Stimulated activated CD8-positive, alpha-beta memory T cell treated with anti-CD3 and anti-CD28 coated beads, Interleukin-4, amount 100 ng/mL, for 1 hour (primary cell): ENCODE measurements around the gene PSMD9.
"Not testable (repeated sequence)": the region's sequence is repeated elsewhere in the genome, so short reads cannot be mapped to it uniquely, and the experiment has no call there.

ENCODE experiments used
- DNase-seq, 2 donors: peaks; one replicate each; pipeline ENCODE4 v3.0.0-alpha.2; 2020; ENCODE audit warnings: low read depth in 2 of 2, low spot score in 1 of 2

The PSMD9 gene

GRCh38 chr12:121888478-121889273 lies at the start of gene PSMD9:
TSS of gene PSMD9 (plus strand) at chr12:121888790. CDS start at chr12:121888857, 67 bp downstream.
- DNase-seq, result peak; percentile 97

GRCh38 chr12:121839106-121839992 lies 49.2 kb upstream of the PSMD9 start:
- peak; percentile 99 for DNase-seq

- no peak for DNase-seq
These were observed 48.4 kb upstream of the PSMD9 start for GRCh38 chr12:121839993-121840761.

GRCh38 chr12:121843236-121843982 lies 45.2 kb upstream of the PSMD9 start:
- DNase-seq, result no peak

GRCh38 chr12:121845701-121846100 lies 42.9 kb upstream of the PSMD9 start:
- DNase-seq, result no peak

GRCh38 chr12:121849211-121849610 lies 39.4 kb upstream of the PSMD9 start:
- no peak for DNase-seq

GRCh38 chr12:121849665-121850064 lies 38.9 kb upstream of the PSMD9 start:
- DNase-seq, result no peak

- not testable (repeated sequence) for DNase-seq
These were observed 36.2 kb upstream of the PSMD9 start for GRCh38 chr12:121852392-121852791.

- no peak for DNase-seq
These were observed 31.0 kb upstream of the PSMD9 start for GRCh38 chr12:121857322-121858246.

- no peak for DNase-seq
These were observed 30.3 kb upstream of the PSMD9 start for GRCh38 chr12:121858318-121858661.

GRCh38 chr12:121858662-121859572 lies 29.7 kb upstream of the PSMD9 start, which contains the start of gene HPD:
TSS of gene HPD (minus strand) at chr12:121858859. CDS start at chr12:121858823, 36 bp downstream.
- DNase-seq, result no peak

- DNase-seq, result no peak
These were observed 28.3 kb upstream of the PSMD9 start for GRCh38 chr12:121860257-121860656.

GRCh38 chr12:121860699-121861098 lies 27.9 kb upstream of the PSMD9 start:
- DNase-seq, result not testable (repeated sequence)

- DNase-seq, result no peak
These were observed 26.8 kb upstream of the PSMD9 start for GRCh38 chr12:121861636-121862254.

- DNase-seq, result no peak
These were observed 22.3 kb upstream of the PSMD9 start for GRCh38 chr12:121866331-121866730.

GRCh38 chr12:121869229-121869628 lies 19.4 kb upstream of the PSMD9 start:
- not testable (repeated sequence) for DNase-seq

- no peak for DNase-seq
These were observed 17.1 kb upstream of the PSMD9 start for GRCh38 chr12:121871467-121871866.
